Neural cell (in vitro differentiated cells): ENCODE data around the gene BIN2. TPM values are rescaled to one million over a fixed set of nuclear protein-coding genes. Genes with fewer than 3 reads are reported as not detected.

ENCODE experiments used
- H2AFZ ChIP-seq: fragments of 200-600, 300-800 bp; sonication (generic), shearing (Covaris generic); 2 replicates; pipeline ENCODE4 v1.6.0; 2014; ENCODE audit warnings: low read depth, mild to moderate bottlenecking, antibody characterized with exemption, low read length, moderate library complexity
- H3F3A ChIP-seq: fragments of 200-600 bp; shearing (Covaris generic); 2 replicates; pipeline ENCODE4 v1.6.1; 2016; ENCODE audit warnings: mild to moderate bottlenecking, moderate library complexity, mixed read lengths, antibody characterized with exemption, low read length; ENCODE audit not compliant: insufficient read depth, poor library complexity, severe bottlenecking
- H3K27ac ChIP-seq: fragments of 200-600, 300-800 bp; sonication (generic), shearing (Covaris generic); 2 replicates; pipeline ENCODE4 v1.5.1; 2014; ENCODE audit warnings: mild to moderate bottlenecking, low read length, moderate library complexity
- H3K27me3 ChIP-seq: fragments of 300-800, 200-600 bp; sonication (generic), shearing (Covaris generic); 2 replicates; pipeline ENCODE4 v1.6.0; 2014; ENCODE audit warnings: mild to moderate bottlenecking, low read depth, low read length, moderate library complexity; ENCODE audit not compliant: insufficient read depth
- H3K36me3 ChIP-seq: fragments of 300-800, 200-600 bp; sonication (generic), shearing (Covaris generic); 2 replicates; pipeline ENCODE4 v1.5.1; 2014; ENCODE audit warnings: mild to moderate bottlenecking, antibody characterized with exemption, low read length, moderate library complexity; ENCODE audit not compliant: insufficient read depth
- H3K4me2 ChIP-seq: fragments of 300-800, 200-600 bp; sonication (generic), shearing (Covaris generic); 2 replicates; pipeline ENCODE4 v1.6.0; 2014; ENCODE audit warnings: mild to moderate bottlenecking, low read length
- H3K4me3 ChIP-seq: fragments of 300-800, 200-600 bp; sonication (generic), shearing (Covaris generic); 2 replicates; pipeline ENCODE4 v1.5.1; 2014; ENCODE audit warnings: mild to moderate bottlenecking, low read length, moderate library complexity
- H3K79me2 ChIP-seq: fragments of 200-600 bp; shearing (Covaris generic); replicated peaks from 2 replicates; pipeline ENCODE4 v1.6.0; 2014; ENCODE audit warnings: mild to moderate bottlenecking, low read length, moderate library complexity; ENCODE audit not compliant: insufficient read depth
- H3K9ac ChIP-seq: fragments of 300-800, 200-600 bp; sonication (generic), shearing (Covaris generic); 2 replicates; pipeline ENCODE4 v1.6.1; 2016; ENCODE audit warnings: mild to moderate bottlenecking, low read length, mixed read lengths
- H3K9me2 ChIP-seq: fragments of 200-600 bp; shearing (Covaris generic); 2 replicates; pipeline ENCODE4 v1.6.1; 2016; ENCODE audit warnings: mild to moderate bottlenecking, low read length, mixed read lengths; ENCODE audit not compliant: insufficient read depth
- H3K9me3 ChIP-seq: fragments of 200-600, 300-800 bp; sonication (generic), shearing (Covaris generic); 2 replicates; pipeline ENCODE4 v1.6.1; 2016; ENCODE audit warnings: mild to moderate bottlenecking, mixed run types, low read length, moderate library complexity, mixed read lengths
- H4K20me1 ChIP-seq: fragments of 200-600 bp; shearing (Covaris generic); 2 replicates; pipeline ENCODE4 v1.6.1; 2016; ENCODE audit warnings: mild to moderate bottlenecking, mixed run types; ENCODE audit not compliant: insufficient read depth
- EP300 ChIP-seq: fragments of 450-650 bp; conservative IDR thresholded peaks from 2 replicates; pipeline ENCODE4 v1.6.1; 2014; ENCODE audit warnings: antibody characterized with exemption, mild to moderate bottlenecking, moderate library complexity; ENCODE audit not compliant: poor library complexity, severe bottlenecking
- EZH2 ChIP-seq: fragments of 200-600, 300-800 bp; shearing (Covaris generic), sonication (generic); IDR thresholded peaks from 2 replicates; pipeline ENCODE4 v1.6.1; 2014; ENCODE audit warnings: antibody characterized with exemption, low read length, borderline replicate concordance, mild to moderate bottlenecking; ENCODE audit not compliant: insufficient read depth, poor library complexity, severe bottlenecking
- MXI1 ChIP-seq: fragments of 450-650 bp; conservative IDR thresholded peaks from 2 replicates; pipeline ENCODE4 v1.6.1; 2014; ENCODE audit warnings: antibody characterized with exemption, mild to moderate bottlenecking; ENCODE audit not compliant: poor library complexity, severe bottlenecking
- POLR2AphosphoS5 ChIP-seq: IDR thresholded peaks from 2 replicates; pipeline ENCODE4 v1.6.1; 2012
- RAD21 ChIP-seq: fragments of 450-650 bp; conservative IDR thresholded peaks from 2 replicates; pipeline ENCODE4 v1.6.1; 2014; ENCODE audit warnings: antibody characterized with exemption, mild to moderate bottlenecking, moderate library complexity
- SMC3 ChIP-seq: fragments of 450-650 bp; conservative IDR thresholded peaks from 2 replicates; pipeline ENCODE4 v1.6.1; 2014; ENCODE audit warnings: antibody characterized with exemption, mild to moderate bottlenecking, moderate library complexity; ENCODE audit not compliant: poor library complexity
- TAF1 ChIP-seq: IDR thresholded peaks from 2 replicates; pipeline ENCODE4 v1.6.1; 2012; ENCODE audit warnings: low read depth
- polyA plus RNA-seq: library from polyadenylated mRNA; depleted of rRNA; stranded (reverse); fragments of >200 nt; gene quantifications from 2 replicates; pipeline ENCODE4 v1.2.3, GENCODE V29; 2014
- TF ChIP-seq, protein P1 (sequence below): fragments of 450-650 bp; IDR thresholded peaks from 2 replicates; pipeline ENCODE4 v1.5.1; 2014; ENCODE audit warnings: antibody characterized with exemption, mild to moderate bottlenecking, moderate library complexity; ENCODE audit not compliant: poor library complexity, severe bottlenecking
- TF ChIP-seq, protein P2 (sequence below): IDR thresholded peaks from 2 replicates; pipeline ENCODE4 v1.6.1; 2012; ENCODE audit warnings: borderline replicate concordance

Gene BIN2
- polyA plus RNA-seq, 1 donor from 2014 or later, result not detected

DNA sequence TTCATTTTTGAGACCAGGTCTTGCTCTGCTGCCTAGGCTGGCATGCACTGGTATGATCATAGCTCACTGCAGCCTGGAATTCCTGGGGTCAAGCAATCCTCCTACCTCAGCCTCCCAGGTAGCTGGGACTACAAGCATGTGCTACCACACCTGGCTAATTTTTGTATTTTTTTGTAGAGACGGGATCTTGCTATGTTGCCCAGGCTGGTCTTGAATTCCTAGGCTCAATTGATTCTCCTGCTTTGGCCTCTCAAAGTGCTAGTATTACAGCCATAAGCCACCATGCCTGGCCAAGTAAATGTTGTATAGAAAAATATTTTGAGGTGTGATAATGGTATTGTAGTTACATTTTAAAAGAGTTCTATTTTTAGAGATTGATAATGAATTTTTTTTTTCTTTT is 12.6 kb downstream of the BIN2 start:
- Histone ChIP-seq H3K9me3 (no peaks in the 10 kb centered on the region), H2AFZ (no peak overlapping the region), H3K27ac (no peak overlapping the region), H3K4me2 (no peak overlapping the region), H3F3A (no peaks in the 10 kb centered on the region), H3K4me3 (no peak overlapping the region), H3K36me3 (no peaks in the 10 kb centered on the region), H3K9ac (no peak overlapping the region), H3K9me2 (no peaks in the 10 kb centered on the region), H4K20me1 (no peaks in the 10 kb centered on the region), H3K79me2 (no peaks in the 10 kb centered on the region), H3K27me3 (no peaks in the 10 kb centered on the region)
- TF ChIP-seq EP300 (no peak), SMC3 (no peak), TAF1 (no peak), RAD21 (no peak), MXI1 (no peak), POLR2AphosphoS5 (no peak), EZH2 (no peak)
- TF ChIP-seq, protein P1, sequence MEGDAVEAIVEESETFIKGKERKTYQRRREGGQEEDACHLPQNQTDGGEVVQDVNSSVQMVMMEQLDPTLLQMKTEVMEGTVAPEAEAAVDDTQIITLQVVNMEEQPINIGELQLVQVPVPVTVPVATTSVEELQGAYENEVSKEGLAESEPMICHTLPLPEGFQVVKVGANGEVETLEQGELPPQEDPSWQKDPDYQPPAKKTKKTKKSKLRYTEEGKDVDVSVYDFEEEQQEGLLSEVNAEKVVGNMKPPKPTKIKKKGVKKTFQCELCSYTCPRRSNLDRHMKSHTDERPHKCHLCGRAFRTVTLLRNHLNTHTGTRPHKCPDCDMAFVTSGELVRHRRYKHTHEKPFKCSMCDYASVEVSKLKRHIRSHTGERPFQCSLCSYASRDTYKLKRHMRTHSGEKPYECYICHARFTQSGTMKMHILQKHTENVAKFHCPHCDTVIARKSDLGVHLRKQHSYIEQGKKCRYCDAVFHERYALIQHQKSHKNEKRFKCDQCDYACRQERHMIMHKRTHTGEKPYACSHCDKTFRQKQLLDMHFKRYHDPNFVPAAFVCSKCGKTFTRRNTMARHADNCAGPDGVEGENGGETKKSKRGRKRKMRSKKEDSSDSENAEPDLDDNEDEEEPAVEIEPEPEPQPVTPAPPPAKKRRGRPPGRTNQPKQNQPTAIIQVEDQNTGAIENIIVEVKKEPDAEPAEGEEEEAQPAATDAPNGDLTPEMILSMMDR, result no peak
- TF ChIP-seq, protein P2, sequence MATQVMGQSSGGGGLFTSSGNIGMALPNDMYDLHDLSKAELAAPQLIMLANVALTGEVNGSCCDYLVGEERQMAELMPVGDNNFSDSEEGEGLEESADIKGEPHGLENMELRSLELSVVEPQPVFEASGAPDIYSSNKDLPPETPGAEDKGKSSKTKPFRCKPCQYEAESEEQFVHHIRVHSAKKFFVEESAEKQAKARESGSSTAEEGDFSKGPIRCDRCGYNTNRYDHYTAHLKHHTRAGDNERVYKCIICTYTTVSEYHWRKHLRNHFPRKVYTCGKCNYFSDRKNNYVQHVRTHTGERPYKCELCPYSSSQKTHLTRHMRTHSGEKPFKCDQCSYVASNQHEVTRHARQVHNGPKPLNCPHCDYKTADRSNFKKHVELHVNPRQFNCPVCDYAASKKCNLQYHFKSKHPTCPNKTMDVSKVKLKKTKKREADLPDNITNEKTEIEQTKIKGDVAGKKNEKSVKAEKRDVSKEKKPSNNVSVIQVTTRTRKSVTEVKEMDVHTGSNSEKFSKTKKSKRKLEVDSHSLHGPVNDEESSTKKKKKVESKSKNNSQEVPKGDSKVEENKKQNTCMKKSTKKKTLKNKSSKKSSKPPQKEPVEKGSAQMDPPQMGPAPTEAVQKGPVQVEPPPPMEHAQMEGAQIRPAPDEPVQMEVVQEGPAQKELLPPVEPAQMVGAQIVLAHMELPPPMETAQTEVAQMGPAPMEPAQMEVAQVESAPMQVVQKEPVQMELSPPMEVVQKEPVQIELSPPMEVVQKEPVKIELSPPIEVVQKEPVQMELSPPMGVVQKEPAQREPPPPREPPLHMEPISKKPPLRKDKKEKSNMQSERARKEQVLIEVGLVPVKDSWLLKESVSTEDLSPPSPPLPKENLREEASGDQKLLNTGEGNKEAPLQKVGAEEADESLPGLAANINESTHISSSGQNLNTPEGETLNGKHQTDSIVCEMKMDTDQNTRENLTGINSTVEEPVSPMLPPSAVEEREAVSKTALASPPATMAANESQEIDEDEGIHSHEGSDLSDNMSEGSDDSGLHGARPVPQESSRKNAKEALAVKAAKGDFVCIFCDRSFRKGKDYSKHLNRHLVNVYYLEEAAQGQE, result no peak

- no peak for TF ChIP-seq RAD21
- TF ChIP-seq POLR2AphosphoS5, result no peak
- TF ChIP-seq MXI1, result no peak
- no peak overlapping the region for H2AFZ ChIP-seq
Measured at GRCh38 chr12:51307655-51308593, 16.1 kb downstream of the BIN2 start.

More at GRCh38 chr12:51307655-51308593, 16.1 kb downstream of the BIN2 start:
- Histone ChIP-seq H3K27me3 (no peaks in the 10 kb centered on the region), H3K27ac (no peak overlapping the region), H3K4me2 (no peak overlapping the region), H3K9me2 (no peaks in the 10 kb centered on the region), H3K9ac (no peak overlapping the region), H3K36me3 (no peaks in the 10 kb centered on the region), H3K4me3 (no peak overlapping the region), H3K79me2 (no peaks in the 10 kb centered on the region), H3F3A (no peaks in the 10 kb centered on the region), H4K20me1 (no peaks in the 10 kb centered on the region), H3K9me3 (no peaks in the 10 kb centered on the region)
